HG03457 (cell line): ENCODE measurements around the gene PHGDH.
A peak's percentile ranks its signal among the peaks of the same experiment; 100 is the strongest.
"Not testable (repeated sequence)": the region's sequence is repeated elsewhere in the genome, so short reads cannot be mapped to it uniquely, and the experiment has no call there.

Experiments used
- ATAC-seq: cut with Tn5 transposase; IDR thresholded peaks from one replicate; pipeline ENCODE4 v1.9.1; 2021; ENCODE audit warnings: moderate number of reproducible peaks; ENCODE audit not compliant: unreplicated experiment

PHGDH gene

DNA sequence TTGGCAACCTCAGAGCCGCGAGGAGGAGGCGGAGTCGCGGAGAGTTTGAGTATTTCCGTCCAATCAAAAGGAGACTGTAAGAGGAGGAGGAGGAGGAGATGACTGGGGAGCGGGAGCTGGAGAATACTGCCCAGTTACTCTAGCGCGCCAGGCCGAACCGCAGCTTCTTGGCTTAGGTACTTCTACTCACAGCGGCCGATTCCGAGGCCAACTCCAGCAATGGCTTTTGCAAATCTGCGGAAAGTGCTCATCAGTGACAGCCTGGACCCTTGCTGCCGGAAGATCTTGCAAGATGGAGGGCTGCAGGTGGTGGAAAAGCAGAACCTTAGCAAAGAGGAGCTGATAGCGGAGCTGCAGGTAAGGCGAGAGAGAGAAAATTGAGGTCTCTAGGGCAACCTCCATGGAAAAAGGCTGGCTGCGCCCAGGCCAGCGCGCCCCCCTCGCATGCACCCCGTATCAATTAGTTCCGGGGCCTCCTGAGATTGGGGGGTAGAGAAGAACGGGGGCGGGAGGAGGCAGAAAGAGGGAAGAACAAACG, at the start of gene PHGDH:
Gene PHGDH (plus strand): TSS at position 131 of the 538 bp plus-strand sequence. CDS start 89 bp downstream, at position 220.
- no peak for ATAC-seq

DNA sequence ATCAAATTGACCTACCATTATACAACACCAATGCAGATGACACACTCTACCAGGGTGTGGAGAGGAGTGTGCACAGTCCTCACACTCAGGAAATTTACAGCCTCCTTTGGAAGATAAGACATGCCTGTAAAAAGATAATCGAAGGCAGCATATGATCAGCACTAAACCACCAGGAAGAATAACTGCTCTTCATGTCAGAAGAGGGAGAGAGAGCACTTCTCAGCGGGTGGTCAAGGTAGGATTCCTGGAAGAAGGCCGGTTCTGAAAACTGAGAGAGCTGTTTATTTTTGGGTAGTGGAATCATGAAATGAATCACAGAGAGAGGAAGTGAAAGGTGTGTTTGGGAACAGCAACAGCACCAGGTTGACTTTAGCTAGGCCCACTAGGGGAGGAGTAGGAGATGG, 49.7 kb upstream of the PHGDH start:
- ATAC-seq, result peak; percentile 55

DNA sequence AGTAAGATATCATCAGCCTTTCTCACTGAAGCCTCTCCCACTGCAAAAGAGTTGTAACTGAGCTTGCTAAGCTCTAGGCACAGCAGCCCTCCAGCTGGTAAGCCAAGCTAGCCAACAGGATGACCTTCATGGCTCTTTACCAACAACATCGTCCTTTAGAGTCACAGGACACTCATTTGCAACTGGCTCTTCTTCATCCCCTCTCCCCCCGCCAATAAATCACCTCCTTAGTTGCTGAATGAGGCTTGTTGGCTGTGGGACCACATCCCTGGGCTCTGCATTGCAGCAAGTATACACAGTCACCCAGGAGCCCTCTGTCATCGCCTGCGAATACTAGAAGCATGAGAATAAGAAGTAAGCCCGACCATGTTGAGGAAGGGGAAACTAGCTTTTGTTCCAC, 47.7 kb upstream of the PHGDH start:
- no peak for ATAC-seq

DNA sequence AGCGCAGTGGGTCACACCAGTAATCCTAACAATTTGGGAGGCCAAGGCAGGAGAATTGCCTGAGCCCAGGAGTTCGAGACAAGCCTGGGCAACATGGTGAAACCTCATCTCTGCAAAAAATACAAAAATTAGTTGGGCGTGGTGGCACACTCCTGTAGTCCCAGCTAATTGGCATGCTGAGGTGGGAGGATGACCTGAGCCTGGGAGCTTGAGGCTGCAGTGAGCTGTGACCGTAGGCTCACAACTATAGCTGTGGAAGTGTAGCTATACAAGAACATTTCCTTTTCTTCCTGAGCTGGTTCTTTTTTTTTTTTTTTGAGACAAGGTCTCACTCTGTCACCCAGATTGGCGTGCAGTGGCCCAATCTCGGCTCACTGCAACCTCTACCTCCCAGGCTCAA, 44.6 kb upstream of the PHGDH start:
- no peak for ATAC-seq

DNA sequence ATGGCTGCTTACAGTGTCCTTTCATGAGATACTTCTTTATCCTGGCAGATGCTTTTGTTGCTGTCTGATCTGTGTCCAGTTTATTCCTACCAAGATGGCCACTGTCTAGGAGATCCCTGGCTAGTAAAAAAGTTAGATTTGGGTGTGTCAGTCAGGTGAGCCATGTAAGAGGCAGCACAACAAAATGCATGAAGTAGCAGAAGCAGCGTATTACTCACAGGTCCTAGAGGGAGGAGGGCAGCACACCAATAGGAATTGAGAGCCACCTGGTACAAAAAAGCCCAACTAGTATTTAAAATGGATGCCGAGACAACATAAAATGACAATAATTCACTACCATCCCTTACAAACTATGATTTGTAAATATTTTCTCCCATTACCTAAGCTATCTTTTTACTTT, 40.8 kb upstream of the PHGDH start:
- ATAC-seq, result no peak

DNA sequence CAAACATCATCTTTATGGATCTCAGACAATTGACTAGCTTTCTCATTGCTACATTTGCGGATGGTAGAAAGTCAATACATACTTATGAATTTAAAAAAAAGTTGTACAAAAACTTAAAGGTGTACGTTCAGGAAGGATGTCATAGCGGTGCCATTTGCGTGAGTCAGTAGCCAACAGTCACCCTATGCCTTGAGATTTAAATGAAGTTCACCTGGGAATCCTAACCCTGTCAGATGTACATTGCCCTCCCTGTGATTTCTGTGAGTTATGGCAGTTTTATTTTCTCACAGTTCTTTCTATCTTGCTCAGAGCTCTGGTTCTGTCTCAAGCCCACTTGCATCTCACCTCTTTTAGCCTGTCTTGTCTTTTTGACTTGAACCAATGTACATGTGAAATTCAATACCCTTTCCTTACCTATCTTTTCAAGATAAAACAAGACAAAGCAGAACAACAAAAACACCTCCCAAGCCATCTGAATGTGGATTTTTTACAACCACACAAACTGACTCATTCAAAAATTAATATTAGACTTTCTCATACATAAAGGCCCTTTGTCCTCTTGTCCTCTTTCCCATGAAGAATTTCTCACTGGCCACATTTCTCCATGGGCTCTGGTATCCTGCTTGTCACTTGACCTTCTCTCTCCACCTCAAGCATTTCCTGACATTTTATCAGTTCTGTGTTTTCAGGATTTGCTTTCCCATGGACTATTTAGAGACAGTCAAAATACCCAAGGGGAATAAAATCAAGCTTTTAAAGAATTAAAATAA, 38.4 kb upstream of the PHGDH start:
- no peak for ATAC-seq

DNA sequence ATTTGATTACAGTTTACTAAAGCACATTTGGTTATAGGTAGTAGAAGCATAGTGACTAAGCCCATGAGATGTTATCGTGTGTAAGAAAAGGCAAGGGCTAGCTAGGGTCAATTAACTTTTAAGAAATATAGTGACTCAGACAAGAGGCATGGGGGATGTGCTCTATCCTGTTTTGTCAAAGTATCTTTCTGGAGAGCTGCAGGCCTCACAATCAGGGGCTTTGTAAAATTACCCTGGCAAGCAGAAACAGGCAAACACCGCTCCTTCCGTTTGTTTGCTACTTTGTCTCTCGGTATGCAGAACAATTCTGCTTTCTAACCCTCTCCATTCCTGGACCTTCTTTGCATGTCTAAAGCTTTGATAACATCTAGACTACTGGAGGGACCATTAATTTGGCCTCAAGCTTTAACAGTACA, 37.6 kb upstream of the PHGDH start:
- ATAC-seq, result no peak

DNA sequence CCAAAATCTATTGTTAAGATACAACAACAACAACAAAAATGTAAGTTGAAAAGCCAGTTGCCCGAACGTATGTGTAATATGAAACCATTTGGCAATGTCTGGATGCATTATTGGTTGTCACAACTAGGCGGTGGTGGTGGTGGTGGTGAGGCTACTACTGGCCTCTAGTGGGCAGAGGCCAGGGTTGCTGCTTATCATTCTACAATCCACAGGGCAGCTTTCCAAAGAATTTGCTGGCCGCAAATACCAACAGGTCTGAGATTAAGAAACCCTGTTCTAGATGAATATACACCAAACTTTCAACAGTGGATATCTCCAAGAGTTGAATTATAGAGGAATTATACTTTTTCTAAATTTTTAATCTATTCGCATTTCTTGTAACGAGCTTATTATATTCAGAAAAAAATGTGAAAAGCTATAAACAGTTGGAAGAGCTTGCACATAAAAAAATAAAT, 36.9 kb upstream of the PHGDH start:
- ATAC-seq, result peak; percentile 65

DNA sequence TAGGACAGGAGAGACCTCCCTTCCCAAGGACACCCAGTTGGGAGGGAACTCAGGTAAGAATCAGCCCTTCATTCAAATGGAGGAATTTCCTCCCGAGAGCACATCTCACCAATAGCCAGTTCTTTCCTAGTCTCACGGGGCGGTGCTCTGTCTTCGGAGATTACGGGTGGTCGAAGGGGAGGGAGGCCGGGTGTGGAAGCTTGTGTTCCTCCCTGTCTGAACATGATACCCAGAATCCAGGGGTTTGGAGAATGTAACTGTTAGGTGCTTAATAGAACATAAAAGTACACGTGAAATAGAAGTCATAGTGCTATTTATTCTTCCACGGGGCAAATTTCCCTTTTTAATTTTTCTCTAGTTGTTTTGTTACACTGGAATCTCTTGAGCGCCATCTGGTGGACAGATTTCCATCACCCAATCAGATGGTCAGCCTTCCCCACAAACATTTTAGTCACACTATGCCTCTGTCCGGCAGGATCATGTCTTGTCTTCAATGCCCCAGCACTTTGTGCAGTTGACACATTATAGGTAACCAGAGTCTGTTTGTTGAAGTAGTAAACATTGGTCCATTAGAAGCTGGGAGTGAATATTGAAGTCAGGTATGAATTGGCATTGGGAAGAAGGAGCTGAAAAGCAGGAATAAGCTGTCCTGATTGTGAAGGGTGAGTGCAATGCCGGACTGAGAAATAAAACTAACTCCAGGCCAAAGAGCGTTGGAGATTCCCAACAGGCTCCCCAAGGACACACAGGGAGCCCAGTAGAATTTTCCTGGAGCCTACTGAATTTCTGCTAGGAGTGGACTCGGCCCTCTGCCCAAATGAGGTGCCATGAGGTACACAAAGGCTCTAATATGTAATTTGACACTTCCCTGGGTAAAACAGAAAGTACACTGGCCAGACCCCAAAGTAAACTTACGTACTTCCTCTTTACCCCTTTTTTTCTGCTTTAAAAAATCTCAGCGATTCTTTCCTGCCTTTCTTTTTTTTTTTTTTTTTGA, 36.1 kb upstream of the PHGDH start:
- ATAC-seq, result no peak

DNA sequence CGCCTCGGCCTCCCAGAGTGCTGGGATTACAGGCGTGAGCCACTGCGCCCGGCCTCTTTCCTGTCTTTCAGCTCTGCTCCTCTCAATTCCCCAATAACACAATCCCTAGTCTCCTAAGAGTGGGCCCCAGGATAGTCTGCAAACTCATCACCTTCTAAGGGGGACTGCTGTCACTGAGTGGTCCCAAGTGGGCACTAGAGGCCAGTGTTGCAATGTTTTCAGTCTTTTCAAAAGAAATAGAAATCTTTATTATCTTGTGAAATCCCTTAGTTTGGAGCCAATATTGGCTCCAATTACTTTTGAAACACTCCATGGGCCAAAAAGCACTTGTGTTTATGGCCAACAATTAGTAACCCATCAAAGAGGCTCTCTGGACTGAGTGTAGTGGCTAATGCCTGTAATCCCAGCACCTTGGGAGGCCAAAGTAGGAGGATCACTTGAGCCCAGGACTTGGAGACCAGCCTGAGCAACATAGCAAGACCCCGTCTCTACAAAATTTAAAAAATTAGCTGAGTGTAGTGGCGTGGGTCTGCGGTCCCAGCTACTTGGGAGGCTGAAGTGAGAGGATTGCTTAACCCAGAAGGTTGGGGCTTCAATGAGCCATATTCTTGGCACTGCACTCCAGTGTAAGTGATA, 35.0 kb upstream of the PHGDH start:
- no peak for ATAC-seq

DNA sequence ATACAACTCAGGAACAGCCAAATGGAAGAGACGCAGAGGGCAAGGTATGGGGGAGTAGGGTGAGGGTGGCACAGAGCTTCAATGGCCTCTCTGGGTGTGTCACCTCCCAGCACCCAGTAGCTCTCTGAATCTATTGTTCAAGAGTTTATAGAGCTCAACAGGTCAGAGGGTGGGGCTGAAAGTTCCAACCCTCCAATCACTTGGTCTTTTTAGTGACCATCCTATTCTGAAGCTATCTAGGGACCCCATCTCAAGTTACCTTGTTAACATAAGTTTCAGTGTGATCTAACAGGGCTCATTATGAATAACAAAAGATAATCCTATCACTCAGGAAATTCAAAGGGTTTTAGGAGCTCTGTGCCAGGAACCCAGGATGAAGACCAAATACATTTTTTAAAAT, 32.5 kb upstream of the PHGDH start:
- ATAC-seq, result no peak

DNA sequence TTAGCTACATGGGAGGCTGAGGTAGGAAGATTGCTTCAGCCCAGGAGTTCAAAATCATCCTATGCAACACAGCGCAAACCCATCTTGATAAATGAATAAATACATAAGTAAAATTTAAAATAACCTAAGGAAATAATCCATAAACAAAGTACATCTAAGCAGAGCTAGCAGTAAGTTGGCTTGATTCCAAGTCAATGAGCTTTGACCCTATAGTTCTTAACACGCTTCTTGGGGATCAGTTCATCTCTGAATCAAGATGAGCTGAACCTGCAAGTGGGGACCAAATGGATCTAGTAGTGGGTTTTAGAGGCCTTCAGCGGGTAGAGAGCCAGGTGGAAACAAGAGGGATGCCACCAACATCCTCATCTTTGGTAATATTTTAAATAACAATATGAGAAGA, 31.5 kb upstream of the PHGDH start:
- no peak for ATAC-seq

DNA sequence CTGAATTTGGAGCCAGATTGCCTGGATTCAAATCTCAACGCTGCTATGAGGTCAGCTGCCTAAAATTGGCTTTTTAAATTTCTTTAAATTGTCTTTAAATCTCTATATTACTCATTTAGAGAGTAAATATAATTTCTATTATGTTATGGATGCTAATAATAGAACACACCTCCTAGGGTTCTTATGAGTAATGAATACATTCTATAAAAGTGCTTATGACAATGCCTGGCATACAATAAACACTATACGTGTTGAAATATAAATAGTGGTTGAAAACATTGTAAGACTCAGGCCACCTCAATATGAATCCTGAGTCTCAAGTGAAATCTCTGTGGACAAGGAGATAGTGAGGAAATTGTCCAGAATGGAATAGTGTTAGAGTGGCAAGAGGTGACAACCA, 31.0 kb upstream of the PHGDH start:
- no peak for ATAC-seq

DNA sequence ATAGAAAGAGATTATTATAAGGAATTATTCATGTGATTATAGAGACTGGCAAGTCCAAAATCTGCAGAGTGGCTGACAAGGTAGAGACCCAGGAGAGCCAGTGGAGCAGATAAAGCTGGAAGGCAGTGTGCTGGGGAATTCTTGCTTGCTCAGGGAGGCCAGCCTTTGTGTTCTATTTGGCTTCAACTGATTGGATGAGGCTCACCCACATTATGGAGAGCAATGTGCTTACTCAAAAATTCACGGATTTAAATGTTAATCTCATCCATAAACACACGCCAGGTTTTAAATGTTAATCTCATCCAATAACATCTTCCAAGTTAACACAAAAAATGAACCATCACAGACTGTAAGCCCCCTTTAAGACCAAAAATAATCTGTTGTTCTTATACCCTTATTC, 30.2 kb upstream of the PHGDH start:
- ATAC-seq, result no peak

DNA sequence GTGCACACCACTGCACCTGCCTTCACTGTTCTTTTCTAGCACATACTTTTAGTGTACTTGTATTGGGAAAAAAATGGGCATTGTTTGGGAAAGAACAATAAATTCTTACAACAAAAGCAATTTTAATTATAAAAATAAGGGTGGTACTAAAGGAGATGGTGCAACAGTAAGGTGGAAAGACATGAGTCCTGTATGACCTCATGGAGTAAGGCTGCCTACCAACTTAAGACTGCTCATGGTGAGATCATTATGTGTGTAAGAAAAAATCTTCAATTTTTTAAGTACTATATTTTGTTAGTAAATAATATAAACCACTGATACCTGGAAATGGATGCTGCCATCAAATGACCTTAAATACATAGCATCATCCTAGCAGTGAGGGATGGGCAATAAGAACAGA, 29.6 kb upstream of the PHGDH start:
- no peak for ATAC-seq

DNA sequence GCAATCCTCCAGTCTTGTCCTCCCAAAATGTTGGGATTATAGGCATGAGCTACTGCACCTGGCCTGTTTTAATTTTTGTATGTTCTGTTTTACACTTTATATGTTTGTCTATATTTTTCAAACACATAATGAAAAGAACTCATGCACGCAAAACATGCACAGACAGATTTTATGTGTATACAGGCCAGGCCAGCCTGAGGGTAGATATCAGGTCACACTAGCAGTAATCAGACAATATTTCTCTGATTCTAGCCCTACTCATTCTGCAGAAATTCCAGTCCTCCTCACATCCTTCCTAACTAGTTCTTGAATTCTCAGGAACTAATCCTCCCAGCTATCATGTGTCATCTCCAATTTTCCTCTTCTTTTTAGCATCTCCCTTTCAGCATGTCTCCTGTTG, 27.8 kb upstream of the PHGDH start:
- ATAC-seq, result no peak

DNA sequence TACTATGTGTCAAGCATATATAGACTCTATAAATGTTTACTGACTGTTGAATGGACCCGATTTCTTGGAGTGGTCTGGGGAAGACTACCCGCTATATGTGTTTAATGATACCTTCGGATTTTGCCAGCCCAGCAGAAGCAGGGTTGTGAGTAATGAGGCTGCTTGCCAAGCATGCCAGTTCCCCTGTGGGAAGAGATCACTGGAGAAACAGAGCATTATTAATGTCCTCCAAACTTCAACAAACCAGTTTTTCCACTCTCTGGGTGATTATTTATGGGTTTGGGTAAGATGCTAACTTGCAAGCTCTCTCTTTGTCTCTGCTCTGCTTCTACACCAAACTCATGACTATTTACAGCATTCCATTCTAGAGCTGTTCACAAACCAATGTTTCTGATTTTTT, 25.1 kb upstream of the PHGDH start:
- no peak for ATAC-seq

DNA sequence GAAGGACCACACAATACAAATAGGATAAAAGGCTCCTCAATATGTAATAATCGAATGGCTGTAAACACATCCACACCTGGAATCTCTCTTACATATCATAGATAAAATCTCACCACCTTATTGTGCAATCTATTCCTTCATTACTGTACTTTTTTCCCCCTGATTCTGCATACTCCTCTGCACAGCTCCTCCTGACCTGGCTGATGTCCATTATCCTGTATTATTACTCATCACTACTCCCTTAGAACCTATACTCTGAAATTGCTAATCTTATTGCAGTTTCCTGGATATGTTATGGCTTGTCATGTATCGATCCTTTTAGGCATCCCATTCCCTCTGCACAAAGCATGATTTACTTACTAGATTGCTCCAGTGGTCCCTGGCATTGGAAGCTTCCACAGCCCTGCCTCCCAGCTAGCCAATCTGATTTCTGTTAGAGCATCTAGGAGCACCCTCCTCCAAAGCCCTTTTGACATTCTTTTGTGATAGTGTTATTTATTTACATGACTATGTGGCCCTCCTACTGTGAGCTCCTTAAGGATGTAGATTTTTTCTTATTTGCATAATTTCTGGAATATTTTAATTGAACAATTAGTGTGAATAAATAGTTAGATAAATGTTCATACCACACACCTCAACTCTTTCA, 24.2 kb upstream of the PHGDH start:
- no peak for ATAC-seq

DNA sequence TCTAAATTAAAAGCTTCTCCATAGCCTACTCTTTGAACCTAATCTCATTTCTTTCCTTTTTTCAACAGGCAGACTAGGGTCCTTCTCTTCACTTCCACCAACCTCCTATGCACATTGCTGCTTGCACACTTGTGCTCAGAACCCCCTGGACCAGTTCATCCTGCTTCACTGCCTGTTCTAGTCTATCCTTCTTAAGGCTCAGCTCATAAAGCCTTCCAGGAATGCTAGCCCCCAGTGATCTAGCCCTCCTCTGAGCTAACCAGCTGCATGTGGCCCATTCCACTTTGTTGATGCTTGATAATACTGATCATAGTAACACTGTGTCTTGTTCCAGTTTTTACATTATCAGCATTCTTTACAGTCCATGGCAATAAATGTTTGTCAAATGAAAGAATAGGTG, 22.9 kb upstream of the PHGDH start:
- ATAC-seq, result no peak

DNA sequence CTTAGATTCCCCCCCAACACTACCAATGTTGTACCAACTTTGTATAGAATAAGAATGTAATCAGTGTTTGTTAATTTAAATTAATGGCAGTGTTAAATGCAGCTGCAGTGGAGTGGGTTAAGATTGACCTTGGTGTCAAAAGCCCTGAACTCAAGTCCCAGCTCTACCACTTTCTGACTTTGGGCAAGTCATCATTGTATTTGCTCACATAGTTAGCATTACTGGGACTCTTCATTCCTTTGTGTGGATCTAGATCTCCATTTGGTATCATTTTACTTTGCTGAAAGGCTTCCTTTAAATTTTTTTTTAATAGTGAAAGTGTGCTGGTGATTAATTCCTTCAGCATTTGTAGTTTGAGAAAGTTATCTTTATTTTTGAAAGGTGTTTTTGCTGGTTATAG, 22.2 kb upstream of the PHGDH start:
- no peak for ATAC-seq

DNA sequence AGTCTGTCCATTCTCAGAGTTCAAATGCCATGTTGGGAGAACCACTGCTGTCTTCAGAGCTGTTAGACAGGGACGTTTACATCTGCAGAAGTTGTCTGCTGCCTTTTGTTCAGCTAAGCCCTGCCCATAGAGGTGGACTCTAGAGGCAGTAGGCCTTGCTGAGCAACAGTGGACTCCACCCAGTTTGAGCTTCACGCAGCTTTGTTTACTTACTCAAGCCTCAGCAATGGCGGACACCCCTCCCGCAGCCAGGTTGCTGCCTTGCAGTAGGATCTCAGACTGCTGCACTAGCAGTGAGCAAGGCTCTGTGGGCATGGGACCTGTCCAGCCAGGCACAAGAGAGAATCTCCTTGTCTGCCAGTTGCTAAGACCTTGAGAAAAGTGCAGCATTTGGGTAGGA, 14.9 kb upstream of the PHGDH start:
- ATAC-seq, result not testable (repeated sequence)
